Measurements from ENCODE around the gene CSTF3.

CSTF3 gene

DNA sequence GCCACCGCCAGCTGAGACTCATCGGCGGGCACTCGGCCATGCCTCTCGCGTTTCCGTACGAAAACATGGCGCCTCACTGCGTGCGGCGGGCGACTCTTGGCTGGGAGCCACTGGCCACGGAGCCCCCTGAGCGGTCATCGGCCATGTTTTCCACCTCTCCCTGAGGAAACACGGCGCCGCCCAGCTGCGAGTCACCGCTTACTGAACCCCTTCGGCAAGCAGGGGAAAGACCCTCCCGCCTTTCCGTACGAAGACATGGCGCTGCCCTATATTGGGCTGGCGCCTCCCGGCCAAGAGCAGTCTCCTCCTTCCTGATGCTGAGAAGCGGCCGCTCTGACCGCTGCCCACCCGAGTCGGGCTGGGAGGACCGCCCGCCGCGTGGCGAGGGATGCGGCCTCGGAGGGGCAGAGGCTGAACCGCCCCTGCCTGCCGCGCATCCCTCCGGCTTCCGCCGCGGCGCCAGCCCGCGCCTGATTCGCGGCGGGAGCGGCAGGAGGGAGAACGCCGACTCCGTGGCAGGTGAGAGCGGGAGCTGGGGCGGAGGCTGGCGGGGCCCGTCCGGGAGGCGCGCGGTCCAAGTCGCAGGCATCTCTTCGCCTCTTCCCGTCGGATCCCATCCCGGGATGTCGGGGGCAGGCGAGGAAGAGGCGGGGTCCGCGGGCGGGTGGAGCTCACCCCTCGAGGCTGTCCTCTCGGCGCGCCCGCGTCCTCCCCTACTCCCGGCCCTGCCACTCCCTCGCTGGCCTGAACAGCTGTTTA, 121.8 kb downstream of the CSTF3 start, which contains the start of gene TCP11L1 (continued):
- TF ChIP-seq ZBTB11 (tag by site-specific recombination; conservative IDR thresholded peaks at IDR 0.05; ENCODE audit: low read depth) (peak; percentile 49), ZNF521 (tag by site-specific recombination; IDR thresholded peaks at IDR 0.05) (no peak), REPIN1 (tag by site-specific recombination; IDR thresholded peaks at IDR 0.05; ENCODE audit: low read depth) (no peak), ZNF843 (tag by site-specific recombination; IDR thresholded peaks at IDR 0.05) (0 out of 2 replicates have a peak, but pooled peaks have one; percentile 21), ZNF404 (tag by site-specific recombination; IDR thresholded peaks at IDR 0.05) (no peak)
- TF ChIP-seq, protein P1, sequence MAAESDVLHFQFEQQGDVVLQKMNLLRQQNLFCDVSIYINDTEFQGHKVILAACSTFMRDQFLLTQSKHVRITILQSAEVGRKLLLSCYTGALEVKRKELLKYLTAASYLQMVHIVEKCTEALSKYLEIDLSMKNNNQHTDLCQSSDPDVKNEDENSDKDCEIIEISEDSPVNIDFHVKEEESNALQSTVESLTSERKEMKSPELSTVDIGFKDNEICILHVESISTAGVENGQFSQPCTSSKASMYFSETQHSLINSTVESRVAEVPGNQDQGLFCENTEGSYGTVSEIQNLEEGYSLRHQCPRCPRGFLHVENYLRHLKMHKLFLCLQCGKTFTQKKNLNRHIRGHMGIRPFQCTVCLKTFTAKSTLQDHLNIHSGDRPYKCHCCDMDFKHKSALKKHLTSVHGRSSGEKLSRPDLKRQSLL (tag by site-specific recombination; IDR thresholded peaks at IDR 0.05), result no peak

DNA sequence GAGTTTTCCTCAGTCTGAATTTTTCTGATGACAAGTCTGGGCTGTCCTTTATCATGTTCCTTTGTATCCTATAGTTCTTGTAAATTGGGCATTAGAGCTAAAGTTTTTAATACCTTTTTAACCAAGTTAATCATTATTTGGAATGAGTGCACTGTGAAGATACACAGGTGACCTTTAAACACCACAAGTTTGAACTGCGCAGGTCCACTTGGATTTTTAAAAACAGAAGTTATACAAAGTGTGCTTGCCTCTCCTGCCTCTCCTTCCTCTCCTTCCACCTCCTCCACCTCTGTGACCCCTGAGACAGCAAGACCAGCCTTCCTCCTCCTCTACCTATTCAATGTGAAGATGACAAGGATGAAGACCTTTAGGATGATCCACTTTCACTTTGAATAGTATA, 126.3 kb downstream of the CSTF3 start:
- POLR2A ChIA-PET, result no interaction called here
- H3K4me3 ChIP-seq (ENCODE audit: low read depth, low read length), result no peak overlapping the region
- H3K36me3 ChIP-seq (ENCODE audit: control insufficient read depth in 2 of 2, insufficient read depth in 1 of 2, low read length in 2 of 2), result peaks cover 4 to 19% of the 10 kb centered on the region in 2 experiments; a peak in 2 of 3 replicates
- CTCF ChIA-PET, result no interaction called here
- no peak overlapping the region for H3K27ac ChIP-seq (ENCODE audit: extremely low read depth, low read depth, low read length)
- TF ChIP-seq ZNF155 (tag by site-specific recombination; IDR thresholded peaks at IDR 0.05) (no peak), ZNF623 (tag by site-specific recombination; IDR thresholded peaks at IDR 0.05) (no peak), ZNF23 (tag by site-specific recombination; IDR thresholded peaks at IDR 0.05; ENCODE audit: borderline replicate concordance) (no peak), SETDB1 (IDR thresholded peaks at IDR 0.05; ENCODE audit: insufficient read length, low read length) (no peak), GLIS2 (tag by site-specific recombination; IDR thresholded peaks at IDR 0.05) (no peak), ZNF16 (tag by site-specific recombination; IDR thresholded peaks at IDR 0.05; ENCODE audit: low read depth) (no peak), GLIS1 (tag by site-specific recombination; IDR thresholded peaks at IDR 0.05) (no peak), ZNF747 (tag by site-specific recombination; IDR thresholded peaks at IDR 0.05) (no peak), MEIS1 (CRISPR knock-in tag; IDR thresholded peaks at IDR 0.05; ENCODE audit: borderline replicate concordance) (no peak), ZNF843 (tag by site-specific recombination; IDR thresholded peaks at IDR 0.05) (no peak), ZSCAN16 (tag by site-specific recombination; IDR thresholded peaks at IDR 0.05) (no peak), PRDM1 (tag by site-specific recombination; IDR thresholded peaks at IDR 0.05) (no peak)
- TF ChIP-seq, protein P2, sequence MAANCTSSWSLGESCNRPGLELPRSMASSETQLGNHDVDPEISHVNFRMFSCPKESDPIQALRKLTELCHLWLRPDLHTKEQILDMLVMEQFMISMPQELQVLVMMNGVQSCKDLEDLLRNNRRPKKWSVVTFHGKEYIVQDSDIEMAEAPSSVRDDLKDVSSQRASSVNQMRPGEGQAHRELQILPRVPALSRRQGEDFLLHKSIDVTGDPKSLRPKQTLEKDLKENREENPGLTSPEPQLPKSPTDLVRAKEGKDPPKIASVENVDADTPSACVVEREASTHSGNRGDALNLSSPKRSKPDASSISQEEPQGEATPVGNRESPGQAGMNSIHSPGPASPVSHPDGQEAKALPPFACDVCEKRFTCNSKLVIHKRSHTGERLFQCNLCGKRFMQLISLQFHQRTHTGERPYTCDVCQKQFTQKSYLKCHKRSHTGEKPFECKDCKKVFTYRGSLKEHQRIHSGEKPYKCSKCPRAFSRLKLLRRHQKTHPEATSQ (tag by site-specific recombination; IDR thresholded peaks at IDR 0.05), result no peak
- TF ChIP-seq, protein P3, sequence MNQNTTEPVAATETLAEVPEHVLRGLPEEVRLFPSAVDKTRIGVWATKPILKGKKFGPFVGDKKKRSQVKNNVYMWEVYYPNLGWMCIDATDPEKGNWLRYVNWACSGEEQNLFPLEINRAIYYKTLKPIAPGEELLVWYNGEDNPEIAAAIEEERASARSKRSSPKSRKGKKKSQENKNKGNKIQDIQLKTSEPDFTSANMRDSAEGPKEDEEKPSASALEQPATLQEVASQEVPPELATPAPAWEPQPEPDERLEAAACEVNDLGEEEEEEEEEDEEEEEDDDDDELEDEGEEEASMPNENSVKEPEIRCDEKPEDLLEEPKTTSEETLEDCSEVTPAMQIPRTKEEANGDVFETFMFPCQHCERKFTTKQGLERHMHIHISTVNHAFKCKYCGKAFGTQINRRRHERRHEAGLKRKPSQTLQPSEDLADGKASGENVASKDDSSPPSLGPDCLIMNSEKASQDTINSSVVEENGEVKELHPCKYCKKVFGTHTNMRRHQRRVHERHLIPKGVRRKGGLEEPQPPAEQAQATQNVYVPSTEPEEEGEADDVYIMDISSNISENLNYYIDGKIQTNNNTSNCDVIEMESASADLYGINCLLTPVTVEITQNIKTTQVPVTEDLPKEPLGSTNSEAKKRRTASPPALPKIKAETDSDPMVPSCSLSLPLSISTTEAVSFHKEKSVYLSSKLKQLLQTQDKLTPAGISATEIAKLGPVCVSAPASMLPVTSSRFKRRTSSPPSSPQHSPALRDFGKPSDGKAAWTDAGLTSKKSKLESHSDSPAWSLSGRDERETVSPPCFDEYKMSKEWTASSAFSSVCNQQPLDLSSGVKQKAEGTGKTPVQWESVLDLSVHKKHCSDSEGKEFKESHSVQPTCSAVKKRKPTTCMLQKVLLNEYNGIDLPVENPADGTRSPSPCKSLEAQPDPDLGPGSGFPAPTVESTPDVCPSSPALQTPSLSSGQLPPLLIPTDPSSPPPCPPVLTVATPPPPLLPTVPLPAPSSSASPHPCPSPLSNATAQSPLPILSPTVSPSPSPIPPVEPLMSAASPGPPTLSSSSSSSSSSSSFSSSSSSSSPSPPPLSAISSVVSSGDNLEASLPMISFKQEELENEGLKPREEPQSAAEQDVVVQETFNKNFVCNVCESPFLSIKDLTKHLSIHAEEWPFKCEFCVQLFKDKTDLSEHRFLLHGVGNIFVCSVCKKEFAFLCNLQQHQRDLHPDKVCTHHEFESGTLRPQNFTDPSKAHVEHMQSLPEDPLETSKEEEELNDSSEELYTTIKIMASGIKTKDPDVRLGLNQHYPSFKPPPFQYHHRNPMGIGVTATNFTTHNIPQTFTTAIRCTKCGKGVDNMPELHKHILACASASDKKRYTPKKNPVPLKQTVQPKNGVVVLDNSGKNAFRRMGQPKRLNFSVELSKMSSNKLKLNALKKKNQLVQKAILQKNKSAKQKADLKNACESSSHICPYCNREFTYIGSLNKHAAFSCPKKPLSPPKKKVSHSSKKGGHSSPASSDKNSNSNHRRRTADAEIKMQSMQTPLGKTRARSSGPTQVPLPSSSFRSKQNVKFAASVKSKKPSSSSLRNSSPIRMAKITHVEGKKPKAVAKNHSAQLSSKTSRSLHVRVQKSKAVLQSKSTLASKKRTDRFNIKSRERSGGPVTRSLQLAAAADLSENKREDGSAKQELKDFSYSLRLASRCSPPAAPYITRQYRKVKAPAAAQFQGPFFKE (tag by site-specific recombination; IDR thresholded peaks at IDR 0.05; ENCODE audit: borderline replicate concordance), result no peak
- TF ChIP-seq, protein P4, sequence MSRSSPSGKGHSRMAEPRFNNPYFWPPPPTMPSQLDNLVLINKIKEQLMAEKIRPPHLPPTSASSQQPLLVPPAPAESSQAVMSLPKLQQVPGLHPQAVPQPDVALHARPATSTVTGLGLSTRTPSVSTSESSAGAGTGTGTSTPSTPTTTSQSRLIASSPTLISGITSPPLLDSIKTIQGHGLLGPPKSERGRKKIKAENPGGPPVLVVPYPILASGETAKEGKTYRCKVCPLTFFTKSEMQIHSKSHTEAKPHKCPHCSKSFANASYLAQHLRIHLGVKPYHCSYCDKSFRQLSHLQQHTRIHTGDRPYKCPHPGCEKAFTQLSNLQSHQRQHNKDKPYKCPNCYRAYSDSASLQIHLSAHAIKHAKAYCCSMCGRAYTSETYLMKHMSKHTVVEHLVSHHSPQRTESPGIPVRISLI (tag by site-specific recombination; IDR thresholded peaks at IDR 0.05), result no peak
- TF ChIP-seq, protein P1 (tag by site-specific recombination; IDR thresholded peaks at IDR 0.05), result no peak
- H3K9me3 ChIP-seq (ENCODE audit: control insufficient read depth, insufficient read depth, low read depth, low read length), result no peaks in the 10 kb centered on the region
- no peaks in the 10 kb centered on the region for H3K4me1 ChIP-seq (ENCODE audit: control insufficient read depth, insufficient read depth, low read length)
